Limb (tissue), 2 donors: ENCODE measurements around the gene PRSS56.
"Not testable (repeated sequence)": the region's sequence is repeated elsewhere in the genome, so short reads cannot be mapped to it uniquely, and the experiment has no call there.

Experiments
- DNase-seq, 2 donors: peaks; one replicate each; pipeline ENCODE4 v3.0.0-alpha.2; 2016; ENCODE audit errors: extremely low spot score in 2 of 2

The PRSS56 gene

DNA sequence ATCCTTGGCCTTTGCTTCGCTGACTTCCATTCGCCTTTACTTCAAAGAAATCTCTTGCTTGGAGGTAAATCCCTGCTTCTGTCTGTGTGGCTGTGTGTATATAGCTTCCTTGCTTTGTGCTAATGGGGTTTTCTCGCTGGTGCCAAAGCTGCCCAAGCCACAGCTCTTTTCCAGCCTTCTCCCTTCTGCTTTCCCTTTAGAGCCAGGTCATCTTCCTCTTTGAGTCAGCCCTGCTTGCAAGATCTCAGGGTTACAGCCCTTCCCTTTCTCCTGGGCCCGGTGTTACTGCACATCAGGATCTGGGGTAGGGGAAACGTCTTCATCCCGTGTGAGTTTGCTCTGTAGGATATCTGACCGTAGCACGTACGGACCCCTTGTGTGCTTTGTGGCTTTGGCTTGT lies 49.4 kb downstream of the PRSS56 start:
- no peak for DNase-seq

DNA sequence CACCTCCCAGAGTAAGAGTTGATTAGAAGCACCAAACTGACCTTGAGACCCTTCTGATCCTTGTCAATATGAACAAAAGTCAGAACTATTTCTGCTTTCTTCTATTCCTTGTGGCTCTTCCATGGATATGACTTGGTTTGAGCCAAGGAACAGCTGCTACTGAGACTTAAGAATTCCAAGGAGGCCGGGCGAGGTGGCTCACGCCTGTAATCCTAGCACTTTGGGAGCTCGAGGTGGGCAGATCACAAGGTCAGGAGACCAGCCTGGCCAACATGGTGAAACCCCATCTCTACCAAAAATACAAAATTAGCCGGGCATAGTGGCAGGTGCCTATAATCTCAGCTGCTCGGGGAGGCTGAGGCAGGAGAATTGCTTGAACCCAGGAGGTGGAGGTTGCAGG lies 50.3 kb downstream of the PRSS56 start:
- not testable (repeated sequence) for DNase-seq

DNA sequence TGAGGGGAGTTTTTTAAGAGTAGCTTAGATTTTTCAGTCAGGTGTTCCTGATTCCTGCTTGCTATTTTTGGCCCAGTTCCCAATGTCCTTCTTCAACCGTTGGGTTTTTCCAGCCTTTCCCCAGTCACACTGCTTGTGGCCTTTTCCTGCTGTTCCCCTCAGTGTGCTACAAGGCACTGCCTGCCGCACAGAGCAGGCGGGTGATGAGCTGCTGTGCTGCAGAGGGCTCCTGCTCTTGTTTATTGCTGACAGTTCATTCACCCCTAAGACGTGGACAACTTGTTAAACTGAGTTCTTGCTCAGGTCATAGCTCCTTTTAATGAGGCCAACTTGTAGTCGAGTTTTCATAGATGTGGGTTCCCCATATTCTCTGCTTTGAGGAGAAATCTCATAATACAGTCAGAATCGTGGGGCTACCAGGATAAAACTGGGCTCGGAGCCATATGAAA lies 50.9 kb downstream of the PRSS56 start:
- DNase-seq: no peak

DNA sequence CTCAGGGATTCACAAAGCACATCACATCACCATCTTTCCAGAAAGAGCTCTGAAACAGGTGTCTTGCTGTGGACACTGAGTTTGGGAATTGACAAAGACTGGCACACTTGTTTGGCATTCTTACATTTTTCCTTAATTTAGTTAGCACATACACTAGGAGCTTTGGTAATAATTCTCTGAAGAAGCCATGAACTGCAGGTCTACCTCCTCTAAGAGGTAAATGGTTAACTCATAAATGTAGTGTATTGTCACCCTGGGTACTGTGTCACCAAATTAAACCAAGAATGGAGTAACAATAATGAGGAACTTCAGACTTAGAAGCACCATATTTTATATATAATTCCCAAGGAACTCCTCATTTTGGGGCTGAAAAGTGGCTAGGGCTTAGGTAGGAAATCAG lies 52.9 kb downstream of the PRSS56 start:
- DNase-seq: no peak

DNA sequence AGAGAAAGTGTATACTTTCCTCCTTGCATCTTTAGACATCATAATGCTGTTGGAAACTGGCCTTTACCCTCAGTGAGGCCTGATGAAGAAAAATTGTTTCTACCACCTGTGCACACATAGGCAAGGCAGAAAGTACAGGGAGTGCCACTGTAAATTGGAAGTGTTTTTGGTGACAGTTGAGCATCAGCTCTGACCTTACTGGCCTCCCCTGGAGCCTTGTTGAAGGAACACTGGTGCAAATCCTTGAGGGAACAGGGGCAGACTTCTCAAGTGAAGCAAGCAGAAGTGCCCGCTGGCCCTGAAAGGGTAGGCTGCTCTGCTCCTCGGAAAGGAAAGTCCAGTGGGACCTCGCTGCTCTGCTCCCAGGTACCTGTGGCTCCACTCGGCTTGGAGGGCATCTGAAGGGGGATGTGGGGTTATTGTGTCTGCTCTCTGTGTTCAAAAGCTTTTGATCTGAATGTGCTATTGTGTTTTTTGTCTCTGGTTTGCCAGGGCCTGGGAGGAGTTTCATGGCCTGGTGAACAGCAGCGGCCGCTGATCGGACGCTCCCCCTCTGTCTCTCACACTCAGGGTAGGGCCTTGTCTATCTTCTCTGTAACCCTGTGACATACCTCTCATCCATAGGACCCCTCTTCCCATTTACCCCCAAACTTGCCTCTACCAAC lies 53.7 kb downstream of the PRSS56 start:
- DNase-seq: no peak

DNA sequence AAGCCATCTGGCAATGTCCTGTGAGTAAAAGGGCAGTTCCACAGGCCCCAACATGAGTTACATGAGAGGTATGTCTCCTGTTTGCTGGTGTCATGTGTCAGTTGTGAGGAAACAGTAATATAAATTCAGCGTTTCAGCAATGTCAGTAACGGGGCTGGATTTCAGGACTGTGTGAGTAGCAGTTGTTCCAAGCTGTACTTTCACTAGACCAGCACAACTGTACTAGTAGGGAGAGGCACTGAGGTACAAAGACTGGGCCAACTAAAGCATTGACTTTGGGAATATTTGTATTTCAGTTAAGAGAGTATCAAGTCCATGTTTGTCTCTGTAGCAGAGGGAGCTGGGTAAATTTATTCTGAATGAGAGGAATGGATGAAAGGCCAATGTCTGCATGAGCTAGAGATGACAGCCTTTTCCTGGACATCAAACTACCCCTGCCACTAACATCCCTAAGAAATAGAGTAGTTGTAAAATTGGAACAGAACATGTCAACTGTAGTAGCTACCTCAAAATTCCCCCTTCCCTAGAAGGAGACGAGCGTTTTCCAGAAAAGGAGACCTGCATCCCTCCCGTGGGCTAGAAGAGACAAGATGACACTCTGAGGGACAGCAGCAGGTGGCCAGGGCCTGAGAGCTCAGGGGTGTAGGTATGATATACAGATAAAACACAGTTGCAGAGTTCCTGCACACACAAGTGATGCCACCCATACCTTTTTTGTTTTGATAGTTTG lies 54.7 kb downstream of the PRSS56 start:
- DNase-seq: no peak
